Osteoblast (primary cell): Measurements from ENCODE around the gene USP6NL. TPM values are rescaled to one million over a fixed set of nuclear protein-coding genes. Genes with fewer than 3 reads are reported as not detected.

Experiments used
- DNase-seq: peaks from one replicate; pipeline ENCODE4 v3.0.0; 2011; ENCODE audit warnings: low spot score, mixed read lengths; ENCODE audit not compliant: insufficient read length; ENCODE audit errors: missing footprints
- H2AFZ ChIP-seq: 2 replicates; pipeline ENCODE4 v1.6.0; 2011; ENCODE audit warnings: mild to moderate bottlenecking, low read length
- H3K27ac ChIP-seq: 2 replicates; pipeline ENCODE4 v1.5.1; 2011; ENCODE audit warnings: mild to moderate bottlenecking, low read depth, low read length, moderate library complexity
- H3K27me3 ChIP-seq: 2 replicates; pipeline ENCODE4 v1.6.0; 2012; ENCODE audit warnings: mild to moderate bottlenecking, control low read depth, inconsistent platforms, low read length, moderate library complexity; ENCODE audit not compliant: insufficient read depth
- H3K36me3 ChIP-seq: 2 replicates; pipeline ENCODE4 v1.5.1; 2011; ENCODE audit warnings: mild to moderate bottlenecking, low read length, control low read depth, moderate library complexity; ENCODE audit not compliant: insufficient read depth
- H3K4me1 ChIP-seq: 2 replicates; pipeline ENCODE4 v1.5.1; 2011; ENCODE audit warnings: mild to moderate bottlenecking, low read length, control low read depth, moderate library complexity; ENCODE audit not compliant: insufficient read depth
- H3K4me2 ChIP-seq: 2 replicates; pipeline ENCODE4 v1.6.0; 2011; ENCODE audit warnings: mild to moderate bottlenecking, low read length; ENCODE audit not compliant: insufficient read depth
- H3K4me3 ChIP-seq: fragments of 200-600 bp; sonication (generic); 3 replicates; pipeline ENCODE4 v1.5.1; 2012; ENCODE audit warnings: mild to moderate bottlenecking, low read length, inconsistent platforms; ENCODE audit not compliant: insufficient read depth
- H3K79me2 ChIP-seq: 2 replicates; pipeline ENCODE4 v1.6.0; 2012; ENCODE audit warnings: mild to moderate bottlenecking, low read length, control low read depth, inconsistent platforms; ENCODE audit not compliant: insufficient read depth
- H3K9me3 ChIP-seq: 2 replicates; pipeline ENCODE4 v1.5.1; 2011; ENCODE audit warnings: low read depth, low read length, control low read depth
- H4K20me1 ChIP-seq: 2 replicates; pipeline ENCODE4 v1.6.0; 2012; ENCODE audit warnings: mild to moderate bottlenecking, low read length, control low read depth; ENCODE audit not compliant: insufficient read depth
- CTCF ChIP-seq: IDR thresholded peaks from 2 replicates; pipeline ENCODE4 v1.5.1; 2011; ENCODE audit warnings: mild to moderate bottlenecking, low read depth, low read length, moderate library complexity; ENCODE audit errors: extremely low read depth
- total RNA-seq: library from RNA; depleted of rRNA; stranded (reverse); fragments of >200 nt; gene quantifications from 2 replicates; pipeline ENCODE4 v1.2.3, GENCODE V29; 2012

USP6NL gene
- total RNA-seq, 1 donor = 13.8 TPM

DNA sequence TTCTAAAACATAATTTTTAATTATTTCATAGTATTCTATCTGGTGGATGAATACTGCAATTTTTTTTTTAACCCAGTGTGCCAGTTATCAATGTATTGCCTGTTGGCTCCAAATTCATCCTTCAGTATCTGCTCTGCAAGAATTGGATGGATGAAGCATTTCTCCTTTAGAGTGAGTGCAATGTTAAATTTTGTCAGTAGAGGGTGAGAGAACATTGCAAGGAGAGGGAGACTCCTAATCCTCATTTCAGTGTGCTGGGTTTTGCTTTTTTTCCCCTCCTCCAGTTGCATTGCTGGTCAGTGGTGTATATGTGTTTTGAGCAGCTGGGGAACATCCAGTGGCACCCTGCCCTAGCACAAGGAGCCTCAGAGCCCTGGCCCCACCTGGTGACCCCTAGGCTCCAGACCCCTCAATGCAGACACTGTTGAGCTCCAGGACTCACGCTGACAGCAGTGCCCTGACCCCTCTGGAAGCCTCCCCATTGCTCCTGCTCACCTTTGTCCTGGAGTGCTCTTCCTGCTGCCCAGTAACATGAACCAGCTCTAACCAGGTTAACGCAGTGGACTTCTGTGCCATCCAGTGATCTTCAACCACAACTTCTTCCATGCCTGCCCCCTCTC is 199.4 kb downstream of the USP6NL start:
- TF ChIP-seq CTCF = peak; percentile 7
- Histone ChIP-seq H3K36me3 (no peaks in the 10 kb centered on the region), H3K4me2 (no peak overlapping the region), H3K79me2 (no peaks in the 10 kb centered on the region), H3K27me3 (no peaks in the 10 kb centered on the region), H3K27ac (no peak overlapping the region), H3K4me3 (no peak overlapping the region), H3K9me3 (no peaks in the 10 kb centered on the region), H3K4me1 (no peaks in the 10 kb centered on the region), H2AFZ (no peak overlapping the region), H4K20me1 (no peaks in the 10 kb centered on the region)
- DNase-seq = no peak

DNA sequence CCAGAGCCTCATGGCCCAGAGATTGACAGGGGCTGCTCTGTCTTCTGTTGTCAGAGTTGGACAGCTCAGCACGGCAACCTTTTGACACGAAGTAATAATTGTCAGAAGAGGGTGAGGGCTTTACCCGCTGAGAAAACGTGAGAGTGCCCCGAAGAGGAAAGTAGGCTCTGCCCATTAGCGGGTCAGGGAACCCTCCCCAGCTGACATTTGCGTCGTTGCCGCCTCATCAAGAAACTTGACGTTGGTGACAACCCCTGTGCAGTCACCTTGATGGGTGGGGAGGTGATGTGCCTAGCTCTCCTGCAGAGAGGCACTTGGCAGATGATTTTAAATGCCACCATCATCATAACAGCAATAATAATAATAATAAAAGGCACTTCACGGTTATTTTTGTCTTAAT is 202.1 kb downstream of the USP6NL start:
- Histone ChIP-seq H3K4me3 (no peak overlapping the region), H3K27ac (no peak overlapping the region), H3K4me2 (no peak overlapping the region), H3K36me3 (no peaks in the 10 kb centered on the region), H3K9me3 (no peaks in the 10 kb centered on the region), H3K27me3 (no peaks in the 10 kb centered on the region), H3K4me1 (no peaks in the 10 kb centered on the region), H2AFZ (no peak overlapping the region), H4K20me1 (no peaks in the 10 kb centered on the region), H3K79me2 (no peaks in the 10 kb centered on the region)
- no peak for TF ChIP-seq CTCF
- DNase-seq = no peak

DNA sequence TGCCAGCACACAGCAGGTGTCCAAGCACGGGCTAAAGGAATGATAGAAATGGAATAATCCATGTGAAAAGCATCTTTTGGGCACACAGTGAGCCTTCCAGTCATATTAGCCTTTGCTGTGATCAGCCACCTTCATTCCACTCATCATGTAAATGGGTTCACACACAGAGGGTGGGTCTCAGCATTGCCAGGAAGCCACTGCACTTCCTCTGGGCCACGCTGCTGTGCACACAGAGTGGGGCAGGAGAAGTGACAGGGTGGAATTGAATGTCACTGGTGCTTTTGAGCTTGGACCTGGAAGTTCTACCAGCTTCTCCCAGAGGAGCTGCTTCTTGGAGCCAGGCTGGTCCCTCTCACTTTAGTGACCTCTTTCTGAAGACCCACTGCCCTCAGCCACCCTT is 203.5 kb downstream of the USP6NL start:
- Histone ChIP-seq H3K27ac (no peak overlapping the region), H3K36me3 (no peaks in the 10 kb centered on the region), H3K27me3 (no peaks in the 10 kb centered on the region), H3K4me3 (no peak overlapping the region), H3K4me2 (no peak overlapping the region), H3K79me2 (no peaks in the 10 kb centered on the region), H4K20me1 (no peaks in the 10 kb centered on the region), H3K9me3 (no peaks in the 10 kb centered on the region), H2AFZ (no peak overlapping the region), H3K4me1 (no peaks in the 10 kb centered on the region)
- DNase-seq = no peak
- no peak for TF ChIP-seq CTCF

GRCh38 chr10:11406746-11407145 is 204.7 kb downstream of the USP6NL start:
- no peaks in the 10 kb centered on the region for H3K79me2 ChIP-seq
- no peaks in the 10 kb centered on the region for H4K20me1 ChIP-seq

More at GRCh38 chr10:11406746-11407145, 204.7 kb downstream of the USP6NL start:
- Histone ChIP-seq H3K4me3 (no peak overlapping the region), H3K4me1 (no peaks in the 10 kb centered on the region), H2AFZ (no peak overlapping the region), H3K27ac (no peak overlapping the region), H3K9me3 (no peaks in the 10 kb centered on the region), H3K27me3 (no peaks in the 10 kb centered on the region), H3K4me2 (no peak overlapping the region), H3K36me3 (no peaks in the 10 kb centered on the region)
- no peak for DNase-seq
- TF ChIP-seq CTCF = no peak
